K562 (cell line): ENCODE measurements around the gene PLAC9. TPM values are rescaled to one million over a fixed set of nuclear protein-coding genes. Genes with fewer than 3 reads are reported as not detected.

ENCODE experiments used
- ATAC-seq: fragments of 200-7000 bp; cut with Tn5 transposase; 3 replicates; pipeline ENCODE4 v1.9.1; 2020; ENCODE audit warnings: moderate library complexity
- BruUV-seq: library from RNA; stranded (reverse); fragments of 400-500 nt; replicated peaks from 2 replicates; lab custom pipeline; 2021; lab: Mats Ljungman, UMichigan
- CTCF ChIA-PET: fragments of 300-600 bp; formaldehyde crosslinking; extraction: SDS; loops from one replicate; lab custom pipeline; 2021; ENCODE audit warnings: low intra/inter-chr PET ratio; lab: Yijun Ruan, JAX
- POLR2A ChIA-PET: fragments of 300-600, 350-650 bp; sonication (Branson Sonifier 250); formaldehyde crosslinking; extraction: SDS; loops from one replicate; lab custom pipeline; 2021; ENCODE audit warnings: antibody characterized with exemption, inconsistent platforms; lab: Yijun Ruan, JAX
- DNase-seq, 4 experiments: peaks; one replicate each; pipeline versions ENCODE4 v3.0.0 to v3.0.0-alpha.2; 2011 to 2018; ENCODE audit warnings: low spot score in 3 of 4, mixed read lengths in 3 of 4; ENCODE audit errors: extremely low read depth in 1 of 4
- FAIRE-seq: peaks from 2 replicates; lab custom pipeline; 2011; peaks lifted over from hg19 to GRCh38; lab: Jason Lieb, UNC
- H2AFZ ChIP-seq: 2 replicates; pipeline ENCODE4 v1.6.0; 2011; ENCODE audit warnings: low read depth, low read length, control low read depth, inconsistent platforms
- H3K27ac ChIP-seq: fragments of 200-600 bp; 3 replicates; pipeline ENCODE4 v1.8.0; 2011; ENCODE audit warnings: low read depth, mild to moderate bottlenecking, control low read depth, inconsistent platforms, low read length, moderate library complexity, mixed read lengths; ENCODE audit errors: extremely low read depth
- H3K27me3 ChIP-seq, 2 experiments: fragments of 300-600 bp in 1 of 2; 2 replicates in 1 of 2; 3 replicates in 1 of 2; pipeline versions ENCODE4 v1.6.0 to v1.8.0; 2011; ENCODE audit warnings: inconsistent platforms in 2 of 2, low read length in 2 of 2, mild to moderate bottlenecking in 1 of 2, mixed read lengths in 1 of 2, moderate library complexity in 1 of 2; ENCODE audit not compliant: control insufficient read depth in 2 of 2, insufficient read depth in 2 of 2
- H3K36me3 ChIP-seq: fragments of 300-600 bp; 3 replicates; pipeline ENCODE4 v1.8.0; 2011; ENCODE audit warnings: mild to moderate bottlenecking, low read length, inconsistent platforms; ENCODE audit not compliant: control insufficient read depth, insufficient read depth
- H3K4me1 ChIP-seq, 2 experiments: fragments of 200-600 bp in 1 of 2; replicated peaks in 1 of 2; 2 replicates in 1 of 2; 3 replicates in 1 of 2; pipeline versions ENCODE4 v1.5.1 to v1.8.0; 2011; ENCODE audit warnings: inconsistent platforms in 2 of 2, low read length in 2 of 2, mild to moderate bottlenecking in 1 of 2, mixed read lengths in 1 of 2, moderate library complexity in 1 of 2; ENCODE audit not compliant: control insufficient read depth in 2 of 2, insufficient read depth in 2 of 2
- H3K4me2 ChIP-seq: 2 replicates; pipeline ENCODE4 v1.6.1; 2011; ENCODE audit warnings: low read length, control low read depth, inconsistent platforms, mixed read lengths; ENCODE audit not compliant: insufficient read depth
- H3K4me3 ChIP-seq: fragments of 200-600 bp; sonication (generic), shearing (Covaris generic); 2 replicates; pipeline ENCODE4 v1.5.1; 2016; ENCODE audit warnings: control low read depth, inconsistent platforms
- H3K79me2 ChIP-seq: fragments of 200-600 bp; 3 replicates; pipeline ENCODE4 v1.8.0; 2011; ENCODE audit warnings: low read length, inconsistent platforms; ENCODE audit not compliant: control insufficient read depth, insufficient read depth
- H3K9ac ChIP-seq, 2 experiments: 2 replicates each; pipeline versions ENCODE4 v1.6.0 to v1.6.1; 2011; ENCODE audit warnings: low read depth in 2 of 2, low read length in 2 of 2, control low read depth in 1 of 2, inconsistent platforms in 1 of 2, mild to moderate bottlenecking in 1 of 2, mixed read lengths in 1 of 2; ENCODE audit not compliant: insufficient read depth in 1 of 2
- H3K9me1 ChIP-seq: one replicate; pipeline ENCODE4 v1.6.0; 2011; ENCODE audit warnings: inconsistent platforms, mild to moderate bottlenecking, low read length, moderate library complexity; ENCODE audit not compliant: control insufficient read depth, insufficient read depth
- H3K9me3 ChIP-seq: replicated peaks from 2 replicates; pipeline ENCODE4 v1.5.1; 2011; ENCODE audit warnings: low read depth, low read length, inconsistent platforms; ENCODE audit not compliant: control insufficient read depth, insufficient read depth
- H4K20me1 ChIP-seq: replicated peaks from 2 replicates; pipeline ENCODE4 v1.6.1; 2011; ENCODE audit warnings: low read length, inconsistent platforms, mixed read lengths; ENCODE audit not compliant: control insufficient read depth, insufficient read depth
- GATAD2A ChIP-seq: fragments of 450-650 bp; IDR thresholded peaks from 2 replicates; pipeline ENCODE4 v1.6.1; 2017
- NCOA1 ChIP-seq: fragments of 450-650 bp; IDR thresholded peaks from 2 replicates; pipeline ENCODE4 v1.6.1; 2016; ENCODE audit warnings: low read depth
- POLR2A ChIP-seq: fragments of 450-650 bp; conservative IDR thresholded peaks from 2 replicates; pipeline ENCODE4 v1.6.1; 2016
- TOE1 ChIP-seq, 2 experiments: fragments of 450-650 bp in 1 of 2; sonication (generic) in 1 of 2; formaldehyde crosslinking in 1 of 2; IDR thresholded peaks; 2 replicates each; pipeline versions ENCODE4 v1.7.1 to v1.8.0; 2016 to 2022; ENCODE audit warnings: borderline replicate concordance in 2 of 2, mild to moderate bottlenecking in 2 of 2, antibody characterized with exemption in 1 of 2, inconsistent platforms in 1 of 2, low read depth in 1 of 2, missing genetic modification reagents in 1 of 2, moderate library complexity in 1 of 2
- ZNF263 ChIP-seq: sonication (generic); formaldehyde crosslinking; IDR thresholded peaks from 2 replicates; pipeline ENCODE4 v1.8.0; 2022; ENCODE audit warnings: mild to moderate bottlenecking, missing genetic modification reagents, borderline replicate concordance
- WGBS: fragments of 100-300 bp; shearing (Covaris generic); methylation state at CpG from one replicate; pipeline ENCODE4 v1.1.6; 2016; ENCODE audit warnings: low coverage, mixed read lengths; ENCODE audit not compliant: insufficient coverage; ENCODE audit errors: missing lambda C conversion rate; 5-methylcytosine and 5-hydroxymethylcytosine counted together
- in situ Hi-C: fragments of 300-500 bp; cut with MboI; formaldehyde crosslinking; loops from 4 replicates; pipeline ENCODE4 v1.15.0; 2018; ENCODE audit warnings: inconsistent platforms, mixed read lengths
- intact Hi-C: fragments of 100-400 bp; cut with micrococcal nuclease; formaldehyde crosslinking; loops from 2 replicates; pipeline ENCODE4 v1.14.2; 2022
- polyA plus RNA-seq, 8 experiments: library from polyadenylated mRNA; depleted of rRNA in 4 of 8; stranded (reverse) in 5 of 8; unstranded in 3 of 8; fragments of >200 nt; fragmentation: Nextera tagmentation in 2 of 8; fragmentation: Illumina TruSeq in 1 of 8; extraction: Ambion mirVana in 2 of 8; extraction: Trizol in 1 of 8; gene quantifications; 2 replicates each; pipeline versions ENCODE4 v1.2.1 to v1.2.3, GENCODE V29; 2011 to 2014; ENCODE audit warnings: inconsistent platforms in 1 of 8, missing spikeins in 1 of 8
- total RNA-seq, 7 experiments: library from RNA; depleted of rRNA in 6 of 7; stranded (reverse); fragments of >200 nt in 6 of 7; fragmentation: Illumina TruSeq in 2 of 7; extraction: Trizol in 2 of 7; gene quantifications; 2 replicates each; pipeline versions ENCODE4 v1.2.1 to v1.2.3, GENCODE V29; 2011 to 2021; ENCODE audit warnings: low replicate concordance in 1 of 7
- TF ChIP-seq, protein P1 (sequence below), 3 experiments: fragments of 200-800 bp in 1 of 3; sonication (Bioruptor generic) in 1 of 3; sonication (generic) in 1 of 3; formaldehyde crosslinking in 1 of 3; IDR thresholded peaks; 2 replicates each; pipeline versions ENCODE4 v1.6.1 to v1.8.0; 2016 to 2022; ENCODE audit warnings: mild to moderate bottlenecking in 2 of 3, missing compliant biosample characterization in 2 of 3, missing genetic modification characterization in 2 of 3, missing genetic modification reagents in 1 of 3

The PLAC9 gene
- total and polyA plus RNA-seq, 9 of the 15 experiments (the other 6 are each of a cell fraction or from before 2014, with no cell fraction given): not detected

DNA sequence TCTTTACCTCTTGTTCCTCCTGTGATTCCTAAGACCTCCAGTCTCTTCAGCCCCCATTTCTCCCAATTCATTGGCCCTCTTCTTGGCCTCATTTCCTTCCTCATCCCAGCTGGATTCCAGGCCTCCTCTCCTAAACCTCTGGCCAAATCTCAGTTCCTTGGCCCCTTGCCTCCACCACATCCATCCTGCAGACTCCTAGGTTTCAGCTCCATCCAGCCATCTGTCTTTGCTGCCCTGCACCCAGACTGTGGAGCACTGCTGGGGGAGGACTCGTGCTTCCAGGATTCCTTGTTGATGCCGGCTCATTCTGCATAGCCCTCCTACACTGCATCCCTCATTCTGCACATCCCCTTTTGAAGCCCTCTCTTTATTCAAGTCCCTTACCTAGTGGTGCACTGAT is 6.7 kb downstream of the PLAC9 start:
- BruUV-seq: no TSS peak
- Histone ChIP-seq H2AFZ (no peak overlapping the region), H4K20me1 (peaks cover 5% of the 10 kb centered on the region), H3K9ac (no peak overlapping the region), H3K9me3 (no peaks in the 10 kb centered on the region), H3K36me3 (no peaks in the 10 kb centered on the region), H3K4me1 (peaks cover 0 to 4% of the 10 kb centered on the region in 2 experiments; a peak in 3 of 5 replicates), H3K4me3 (no peak overlapping the region), H3K9me1 (no peaks in the 10 kb centered on the region), H3K79me2 (no peaks in the 10 kb centered on the region), H3K27me3 (peaks cover 25 to 60% of the 10 kb centered on the region in 2 experiments), H3K27ac (no peak overlapping the region), H3K4me2 (no peak overlapping the region)
- ATAC-seq (no peak), FAIRE-seq (no peak), DNase-seq (no peak)
- WGBS: 0% methylated on average over 2 of the region's 2 CpGs
- intact Hi-C loops (no loop called here), in situ Hi-C loops (no loop called here)
- ChIA-PET CTCF (no interaction called here), POLR2A (interaction anchor here (0.8 kb wide), 1 partner anchor 14 kb away, joined by 3 read pairs; no protein-coding TSS in a partner anchor)
- TF ChIP-seq ZNF263 (peak; percentile 74), TOE1 (IDR thresholded peaks at IDR 0.05; ENCODE audit: borderline replicate concordance) (no peak), TOE1 (CRISPR knock-in tag; IDR thresholded peaks at IDR 0.05; ENCODE audit: borderline replicate concordance, low read depth) (no peak), POLR2A (no peak), GATAD2A (no peak), NCOA1 (no peak)
- TF ChIP-seq, protein P1, sequence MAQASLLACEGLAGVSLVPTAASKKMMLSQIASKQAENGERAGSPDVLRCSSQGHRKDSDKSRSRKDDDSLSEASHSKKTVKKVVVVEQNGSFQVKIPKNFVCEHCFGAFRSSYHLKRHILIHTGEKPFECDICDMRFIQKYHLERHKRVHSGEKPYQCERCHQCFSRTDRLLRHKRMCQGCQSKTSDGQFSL (CRISPR knock-in tag; IDR thresholded peaks at IDR 0.05): no peak
- TF ChIP-seq, protein P1 (tag; IDR thresholded peaks at IDR 0.05): no peak
